Stimulated activated CD4-positive, alpha-beta T cell treated with anti-CD3 and anti-CD28 coated beads, Interleukin-2, amount 100 ng/mL, for 4 hours (primary cell): ENCODE data around the gene POLR3B.

ENCODE experiments used
- DNase-seq: peaks from one replicate; pipeline ENCODE4 v3.0.0-alpha.2; 2020; ENCODE audit warnings: low read depth

POLR3B gene

GRCh38 chr12:106415134-106415533 lies 57.6 kb downstream of the POLR3B start:
- DNase-seq, result no peak

GRCh38 chr12:106416273-106416672 lies 58.7 kb downstream of the POLR3B start:
- no peak for DNase-seq

GRCh38 chr12:106417926-106418910 lies 60.7 kb downstream of the POLR3B start:
- DNase-seq, result no peak

- DNase-seq, result no peak
These were observed 61.4 kb downstream of the POLR3B start for GRCh38 chr12:106418970-106419369.

GRCh38 chr12:106423291-106423690 lies 65.7 kb downstream of the POLR3B start:
- no peak for DNase-seq

GRCh38 chr12:106425061-106425702 lies 67.6 kb downstream of the POLR3B start:
- no peak for DNase-seq

- no peak for DNase-seq
These were observed 70.4 kb downstream of the POLR3B start for GRCh38 chr12:106427917-106428316.

GRCh38 chr12:106428384-106428783 lies 70.8 kb downstream of the POLR3B start:
- DNase-seq, result no peak

- DNase-seq, result no peak
These were observed 71.5 kb downstream of the POLR3B start for GRCh38 chr12:106429043-106429552.

GRCh38 chr12:106429636-106430035 lies 72.1 kb downstream of the POLR3B start:
- DNase-seq, result no peak

- DNase-seq, result no peak
These were observed 74.4 kb downstream of the POLR3B start for GRCh38 chr12:106431839-106432411.

- no peak for DNase-seq
These were observed 75.5 kb downstream of the POLR3B start for GRCh38 chr12:106433055-106433454.

- DNase-seq, result no peak
These were observed 77.0 kb downstream of the POLR3B start for GRCh38 chr12:106434526-106434925.

- DNase-seq, result no peak
These were observed 78.6 kb downstream of the POLR3B start for GRCh38 chr12:106436164-106436563.

GRCh38 chr12:106442575-106442974 lies 85.0 kb downstream of the POLR3B start:
- no peak for DNase-seq

GRCh38 chr12:106445053-106445452 lies 87.5 kb downstream of the POLR3B start:
- no peak for DNase-seq

- DNase-seq, result no peak
These were observed 88.4 kb downstream of the POLR3B start for GRCh38 chr12:106445959-106446358.

GRCh38 chr12:106446419-106447092 lies 89.0 kb downstream of the POLR3B start:
- DNase-seq, result no peak

GRCh38 chr12:106452309-106452708 lies 94.8 kb downstream of the POLR3B start:
- DNase-seq, result no peak

- no peak for DNase-seq
These were observed 97.6 kb downstream of the POLR3B start for GRCh38 chr12:106455111-106455510.

GRCh38 chr12:106459124-106459523 lies 101.6 kb downstream of the POLR3B start:
- no peak for DNase-seq

GRCh38 chr12:106459534-106459933 lies 102.0 kb downstream of the POLR3B start:
- DNase-seq, result no peak
